Tibial nerve (tissue), 4 donors: ENCODE measurements around the gene CEP63. TPM values are rescaled to one million over a fixed set of nuclear protein-coding genes. Genes with fewer than 3 reads are reported as not detected.

Experiments used
- DNase-seq, 2 donors: peaks; one replicate each; pipeline ENCODE4 v3.0.0-alpha.2; 2019; ENCODE audit warnings: low spot score in 2 of 2
- H3K27ac ChIP-seq, 4 donors: fragments of 200-600 bp; sonication (generic) in 3 of 4; one replicate each; pipeline ENCODE4 v1.5.1; 2017 to 2019; ENCODE audit warnings: mild to moderate bottlenecking in 1 of 4
- H3K27me3 ChIP-seq, 2 donors: fragments of 200-600 bp; sonication (generic) in 1 of 2; one replicate each; pipeline versions ENCODE4 v1.5.1 to v1.6.0; 2017 to 2019
- H3K36me3 ChIP-seq, 3 donors: fragments of 200-600 bp; sonication (generic); one replicate each; pipeline ENCODE4 v1.5.1; 2018 to 2019
- H3K4me1 ChIP-seq, 4 donors: fragments of 200-600 bp; sonication (generic) in 3 of 4; one replicate each; pipeline ENCODE4 v1.5.1; 2017 to 2019
- H3K4me3 ChIP-seq, 4 donors: fragments of 200-600 bp; sonication (generic) in 3 of 4; one replicate each; pipeline ENCODE4 v1.5.1; 2017 to 2019; ENCODE audit warnings: mild to moderate bottlenecking in 1 of 4, moderate library complexity in 1 of 4
- H3K9me3 ChIP-seq, 4 donors: fragments of 200-600 bp; sonication (generic) in 3 of 4; one replicate each; pipeline ENCODE4 v1.5.1; 2017 to 2019
- CTCF ChIP-seq, 5 experiments: fragments of 200-600 bp in 3 of 5; fragments of 450-650 bp in 2 of 5; sonication (generic) in 3 of 5; IDR thresholded peaks; one replicate each; pipeline ENCODE4 v1.5.1; 2016 to 2019; ENCODE audit warnings: antibody characterized with exemption in 5 of 5, mild to moderate bottlenecking in 3 of 5, moderate library complexity in 2 of 5
- EP300 ChIP-seq, 2 donors: sonication (generic); formaldehyde crosslinking; IDR thresholded peaks; one replicate each; pipeline ENCODE4 v1.6.1; 2017; ENCODE audit warnings: antibody characterized with exemption in 2 of 2, mild to moderate bottlenecking in 1 of 2
- POLR2A ChIP-seq, 2 donors: fragments of 450-650 bp; IDR thresholded peaks; one replicate each; pipeline ENCODE4 v1.6.1; 2017; ENCODE audit warnings: antibody characterized with exemption in 2 of 2, mild to moderate bottlenecking in 2 of 2, moderate library complexity in 2 of 2
- WGBS, 2 donors: methylation state at CpG; one replicate each; pipeline ENCODE4 v1.1.5; 2018; 5-methylcytosine and 5-hydroxymethylcytosine counted together
- total RNA-seq, 4 donors: library from RNA; depleted of rRNA; stranded (reverse); fragments of >200 nt; gene quantifications; one replicate each; pipeline ENCODE4 v1.1.0, GENCODE V29; 2016

Gene CEP63
- total RNA-seq, 4 donors from 2014 or later: 21.4 to 32.7 (median 27.8) TPM

GRCh38 chr3:134459562-134459961 is 26.3 kb upstream of the CEP63 start:
- Histone ChIP-seq H3K9me3 (no peaks in the 10 kb centered on the region), H3K36me3 (no peaks in the 10 kb centered on the region), H3K4me1 (peaks cover 0 to 47% (median 21%) of the 10 kb centered on the region in 4 donors), H3K27me3 (no peaks in the 10 kb centered on the region), H3K4me3 (no peak overlapping the region), H3K27ac (no peak overlapping the region)
- peak in 1 of 2 donors; percentile 3 for DNase-seq
- TF ChIP-seq POLR2A (IDR thresholded peaks at IDR 0.05) (no peak), EP300 (IDR thresholded peaks at IDR 0.05) (no peak), CTCF (IDR thresholded peaks at IDR 0.05) (no peak)
- WGBS, 2 donors: 90% methylated on average over 4 of the region's 4 CpGs

GRCh38 chr3:134460965-134461364 is 24.9 kb upstream of the CEP63 start:
- 39 to 49% methylated on average over 2 of the region's 2 CpGs for WGBS, 2 donors
- TF ChIP-seq POLR2A (IDR thresholded peaks at IDR 0.05) (no peak), CTCF (IDR thresholded peaks at IDR 0.05) (no peak), EP300 (IDR thresholded peaks at IDR 0.05) (no peak)
- Histone ChIP-seq H3K27ac (peak overlapping the region in 2 of 4 donors; percentile 85 to 86), H3K27me3 (no peaks in the 10 kb centered on the region), H3K4me3 (no peak overlapping the region), H3K9me3 (no peaks in the 10 kb centered on the region), H3K36me3 (no peaks in the 10 kb centered on the region), H3K4me1 (peaks cover 0 to 61% (median 23%) of the 10 kb centered on the region in 4 donors)
- DNase-seq: no peak

GRCh38 chr3:134462331-134462941 is 23.4 kb upstream of the CEP63 start:
- no peak for DNase-seq
- Histone ChIP-seq H3K4me1 (peaks cover 0 to 67% (median 25%) of the 10 kb centered on the region in 4 donors), H3K4me3 (peak overlapping the region in 1 of 4 donors; percentile 11), H3K27ac (peak overlapping the region; percentile 46 to 86 (median 70)), H3K27me3 (no peaks in the 10 kb centered on the region), H3K36me3 (no peaks in the 10 kb centered on the region), H3K9me3 (no peaks in the 10 kb centered on the region)
- WGBS, 2 donors: 13% methylated on average over 5 of the region's 5 CpGs
- no peak for TF ChIP-seq POLR2A (IDR thresholded peaks at IDR 0.05)
- no peak for TF ChIP-seq CTCF (IDR thresholded peaks at IDR 0.05)
- peak in 1 of 2 donors; percentile 53 for TF ChIP-seq EP300 (IDR thresholded peaks at IDR 0.05)

GRCh38 chr3:134463676-134464063 is 22.2 kb upstream of the CEP63 start:
- WGBS, 2 donors: 37 to 41% methylated on average over 4 of the region's 4 CpGs
- Histone ChIP-seq H3K4me1 (peaks cover 0 to 70% (median 25%) of the 10 kb centered on the region in 4 donors), H3K27ac (peak overlapping the region in 3 of 4 donors; percentile 46 to 86 (median 85)), H3K4me3 (no peak overlapping the region), H3K9me3 (no peaks in the 10 kb centered on the region), H3K27me3 (no peaks in the 10 kb centered on the region), H3K36me3 (no peaks in the 10 kb centered on the region)
- no peak for DNase-seq
- TF ChIP-seq POLR2A (IDR thresholded peaks at IDR 0.05): no peak

GRCh38 chr3:134464064-134464688 is 21.7 kb upstream of the CEP63 start:
- DNase-seq: peak; percentile 71 to 78
- peak; percentile 58 to 81 for TF ChIP-seq EP300 (IDR thresholded peaks at IDR 0.05)
- TF ChIP-seq CTCF (IDR thresholded peaks at IDR 0.05): no peak
- H3K27me3 ChIP-seq: no peaks in the 10 kb centered on the region
- peaks cover 0 to 70% (median 25%) of the 10 kb centered on the region in 4 donors for H3K4me1 ChIP-seq
- H3K9me3 ChIP-seq: no peaks in the 10 kb centered on the region
- H3K27ac ChIP-seq: peak overlapping the region in 3 of 4 donors; percentile 46 to 86 (median 85)
- WGBS, 2 donors: 22 to 23% methylated on average over 13 of the region's 13 CpGs
- no peaks in the 10 kb centered on the region for H3K36me3 ChIP-seq
- peak overlapping the region in 1 of 4 donors; percentile 21 for H3K4me3 ChIP-seq
